Measurements from ENCODE around the gene LYSMD1. TPM values are rescaled to one million over a fixed set of nuclear protein-coding genes. Genes with fewer than 3 reads are reported as not detected.

Gene LYSMD1
- total RNA-seq, 1 experiment from 2014 or later, result 6.7 TPM

- Histone ChIP-seq H2AK5ac (ENCODE audit: insufficient read length, low read length) (no peak overlapping the region), H4K8ac (replicated peaks; ENCODE audit: insufficient read length, low read depth, low read length) (no peak overlapping the region), H2AFZ (ENCODE audit: low read length) (no peak overlapping the region), H3K9me3 (ENCODE audit: control insufficient read depth, low read depth, low read length) (no peaks in the 10 kb centered on the region), H3K27ac (ENCODE audit: insufficient read length, low read depth, low read length) (no peak overlapping the region), H4K91ac (ENCODE audit: insufficient read length, low read depth, low read length) (no peak overlapping the region), H3K4me2 (ENCODE audit: insufficient read depth, insufficient read length, low read length) (no peak overlapping the region), H3K4me1 (ENCODE audit: insufficient read depth, low read length) (no peaks in the 10 kb centered on the region), H2BK120ac (ENCODE audit: low read depth, low read length, poor library complexity, severe bottlenecking) (no peak overlapping the region), H3K56ac (ENCODE audit: insufficient read length, low read depth, low read length) (no peak overlapping the region), H2BK20ac (ENCODE audit: low read depth, low read length, poor library complexity, severe bottlenecking) (no peak overlapping the region), H3T11ph (ENCODE audit: low read length) (no peak overlapping the region), H3K23me2 (ENCODE audit: insufficient read length, low read depth, low read length, poor library complexity, severe bottlenecking) (peaks cover 15% of the 10 kb centered on the region), H2BK15ac (ENCODE audit: low read depth, low read length) (no peak overlapping the region), H3K14ac (ENCODE audit: insufficient read depth, low read length) (no peak overlapping the region), H3K4ac (ENCODE audit: low read depth, low read length) (no peak overlapping the region), H3K27me3 (ENCODE audit: insufficient read depth, low read length) (no peaks in the 10 kb centered on the region; the same call in 1 of the 2 replicates), H4K5ac (ENCODE audit: insufficient read length, low read depth, low read length) (no peak overlapping the region), H2BK12ac (ENCODE audit: insufficient read length, low read depth, low read length) (no peak overlapping the region), H3K79me2 (ENCODE audit: insufficient read depth, low read length) (no peaks in the 10 kb centered on the region), H3K23ac (ENCODE audit: insufficient read length, low read depth, low read length) (no peak overlapping the region), H4K20me1 (ENCODE audit: control insufficient read depth, insufficient read depth, insufficient read length) (no peaks in the 10 kb centered on the region), H3K9ac (ENCODE audit: extremely low read depth, insufficient read length, low read length) (no peak overlapping the region), H2BK5ac (ENCODE audit: insufficient read length, low read length) (no peak overlapping the region), H3K18ac (ENCODE audit: insufficient read length, low read depth, low read length) (no peak overlapping the region), H3K79me1 (ENCODE audit: insufficient read depth, low read depth, low read length, poor library complexity, severe bottlenecking) (no peaks in the 10 kb centered on the region)
- Mint-ChIP-seq H3K4me1 (peaks cover 8 to 14% of the 10 kb centered on the region in 2 experiments), H3K27ac (0 out of 7 replicates have a peak overlapping the region, but pooled peaks of 1 of the 3 experiments have one; percentile 10), H3K4me3 (no peak overlapping the region), H3K9me3 (no peaks in the 10 kb centered on the region), H3K36me3 (ENCODE audit: insufficient read depth in 1 of 3, low read depth in 3 of 3) (peaks cover 17 to 48% (median 43%) of the 10 kb centered on the region in 3 experiments), H3K27me3 (ENCODE audit: low read depth) (peaks cover 12% of the 10 kb centered on the region)
- WGBS (ENCODE audit: extremely low coverage, insufficient read length, low lambda C conversion rate), result no CpG with 5 or more reads among the region's 12 CpGs
- DNase-seq, result no peak
- TF ChIP-seq CTCF (conservative IDR thresholded peaks at IDR 0.05), result peak; percentile 42; the same call in 1 of the 3 replicates
These were observed 30.0 kb downstream of the LYSMD1 start for GRCh38 chr1:151135433-151136385.

Measured in H9 (cell line).